H9 (cell line): ENCODE data around the gene TBC1D12. TPM values are rescaled to one million over a fixed set of nuclear protein-coding genes. Genes with fewer than 3 reads are reported as not detected.

ENCODE experiments used
- DNase-seq: peaks from one replicate; pipeline ENCODE4 v3.0.0-alpha.2; 2017
- H2AFZ ChIP-seq: one replicate; pipeline ENCODE4 v1.6.1; 2013; ENCODE audit warnings: mild to moderate bottlenecking, low read length, control low read depth, moderate library complexity
- H2AK5ac ChIP-seq: 2 replicates; pipeline ENCODE4 v1.6.1; 2013; ENCODE audit warnings: low read length, control low read depth, mixed read lengths; ENCODE audit not compliant: insufficient read length
- H2BK120ac ChIP-seq: one replicate; pipeline ENCODE4 v1.6.1; 2013; ENCODE audit warnings: low read depth, mild to moderate bottlenecking, low read length, control low read depth, inconsistent platforms; ENCODE audit not compliant: poor library complexity, severe bottlenecking
- H2BK12ac ChIP-seq: 2 replicates; pipeline ENCODE4 v1.6.1; 2013; ENCODE audit warnings: low read length, control low read depth, mixed read lengths, low read depth; ENCODE audit not compliant: insufficient read length
- H2BK15ac ChIP-seq: 2 replicates; pipeline ENCODE4 v1.6.1; 2013; ENCODE audit warnings: low read depth, low read length, control low read depth
- H2BK20ac ChIP-seq: one replicate; pipeline ENCODE4 v1.6.1; 2013; ENCODE audit warnings: low read depth, mild to moderate bottlenecking, low read length, control low read depth, inconsistent platforms; ENCODE audit not compliant: poor library complexity, severe bottlenecking
- H2BK5ac ChIP-seq: 2 replicates; pipeline ENCODE4 v1.6.1; 2013; ENCODE audit warnings: low read length, control low read depth, mixed read lengths; ENCODE audit not compliant: insufficient read length
- H3K14ac ChIP-seq: 2 replicates; pipeline ENCODE4 v1.6.1; 2013; ENCODE audit warnings: low read length, control low read depth; ENCODE audit not compliant: insufficient read depth
- H3K18ac ChIP-seq: 2 replicates; pipeline ENCODE4 v1.6.1; 2013; ENCODE audit warnings: low read depth, mild to moderate bottlenecking, mixed read lengths, low read length, control low read depth; ENCODE audit not compliant: insufficient read length
- H3K23ac ChIP-seq: 2 replicates; pipeline ENCODE4 v1.6.1; 2013; ENCODE audit warnings: low read length, control low read depth, mixed read lengths, low read depth; ENCODE audit not compliant: insufficient read length
- H3K23me2 ChIP-seq: 2 replicates; pipeline ENCODE4 v1.6.1; 2013; ENCODE audit warnings: low read depth, mild to moderate bottlenecking, mixed read lengths, low read length, control low read depth; ENCODE audit not compliant: insufficient read length, poor library complexity, severe bottlenecking
- H3K27ac ChIP-seq: 2 replicates; pipeline ENCODE4 v1.5.1; 2013; ENCODE audit warnings: low read length, control low read depth, mixed read lengths, low read depth; ENCODE audit not compliant: insufficient read length
- H3K27me3 ChIP-seq: 2 replicates; pipeline ENCODE4 v1.6.1; 2013; ENCODE audit warnings: low read length, control low read depth, inconsistent platforms; ENCODE audit not compliant: insufficient read depth
- H3K4ac ChIP-seq: 2 replicates; pipeline ENCODE4 v1.6.1; 2013; ENCODE audit warnings: low read depth, mild to moderate bottlenecking, control low read depth, inconsistent platforms, low read length, moderate library complexity
- H3K4me1 ChIP-seq: 2 replicates; pipeline ENCODE4 v1.6.1; 2013; ENCODE audit warnings: low read length, control low read depth, inconsistent platforms; ENCODE audit not compliant: insufficient read depth
- H3K4me2 ChIP-seq: 2 replicates; pipeline ENCODE4 v1.6.1; 2013; ENCODE audit warnings: low read length, control low read depth, mixed read lengths; ENCODE audit not compliant: insufficient read length, insufficient read depth
- H3K56ac ChIP-seq: 2 replicates; pipeline ENCODE4 v1.6.1; 2013; ENCODE audit warnings: low read depth, mild to moderate bottlenecking, mixed read lengths, low read length, control low read depth; ENCODE audit not compliant: insufficient read length
- H3K79me1 ChIP-seq: 2 replicates; pipeline ENCODE4 v1.6.1; 2013; ENCODE audit warnings: low read depth, mild to moderate bottlenecking, moderate library complexity, low read length, control low read depth, inconsistent platforms; ENCODE audit not compliant: insufficient read depth, poor library complexity, severe bottlenecking
- H3K79me2 ChIP-seq: 2 replicates; pipeline ENCODE4 v1.6.1; 2013; ENCODE audit warnings: low read length, control low read depth, inconsistent platforms; ENCODE audit not compliant: insufficient read depth
- H3K9ac ChIP-seq: 2 replicates; pipeline ENCODE4 v1.6.1; 2013; ENCODE audit warnings: low read length, control low read depth, mixed read lengths; ENCODE audit not compliant: insufficient read length; ENCODE audit errors: extremely low read depth
- H3K9me3 ChIP-seq: one replicate; pipeline ENCODE4 v1.6.1; 2013; ENCODE audit warnings: low read depth, low read length, inconsistent platforms; ENCODE audit not compliant: control insufficient read depth
- H3T11ph ChIP-seq: one replicate; pipeline ENCODE4 v1.6.1; 2013; ENCODE audit warnings: mild to moderate bottlenecking, low read length, control low read depth, inconsistent platforms
- H4K20me1 ChIP-seq: one replicate; pipeline ENCODE4 v1.6.1; 2013; ENCODE audit not compliant: control insufficient read depth, insufficient read length, insufficient read depth
- H4K5ac ChIP-seq: 2 replicates; pipeline ENCODE4 v1.6.1; 2013; ENCODE audit warnings: low read depth, mild to moderate bottlenecking, mixed read lengths, low read length, control low read depth; ENCODE audit not compliant: insufficient read length
- H4K8ac ChIP-seq: replicated peaks from 2 replicates; pipeline ENCODE4 v1.6.1; 2013; ENCODE audit warnings: low read length, control low read depth, mixed read lengths, low read depth; ENCODE audit not compliant: insufficient read length
- H4K91ac ChIP-seq: 2 replicates; pipeline ENCODE4 v1.6.1; 2013; ENCODE audit warnings: low read depth, mild to moderate bottlenecking, moderate library complexity, mixed read lengths, low read length, control low read depth; ENCODE audit not compliant: insufficient read length
- H3K27ac Mint-ChIP-seq, 3 experiments: 2 replicates in 2 of 3; 3 replicates in 1 of 3; pipeline ENCODE4 v1.8.0; 2020 to 2021; ENCODE audit warnings: mixed read lengths in 3 of 3, mild to moderate bottlenecking in 1 of 3, moderate library complexity in 1 of 3
- H3K27me3 Mint-ChIP-seq: 2 replicates; pipeline ENCODE4 v1.8.0; 2021; ENCODE audit warnings: low read depth, mild to moderate bottlenecking, moderate library complexity, mixed read lengths
- H3K36me3 Mint-ChIP-seq, 3 experiments: 2 replicates in 2 of 3; 3 replicates in 1 of 3; pipeline ENCODE4 v1.8.0; 2020 to 2021; ENCODE audit warnings: low read depth in 3 of 3, mixed read lengths in 3 of 3; ENCODE audit not compliant: insufficient read depth in 1 of 3
- H3K4me1 Mint-ChIP-seq, 2 experiments: 2 replicates each; pipeline ENCODE4 v1.8.0; 2020; ENCODE audit warnings: mixed read lengths in 2 of 2
- H3K4me3 Mint-ChIP-seq, 2 experiments: 2 replicates in 1 of 2; 3 replicates in 1 of 2; pipeline ENCODE4 v1.8.0; 2020 to 2021; ENCODE audit warnings: mild to moderate bottlenecking in 2 of 2, mixed read lengths in 2 of 2, moderate library complexity in 1 of 2
- H3K9me3 Mint-ChIP-seq, 2 experiments: 2 replicates in 1 of 2; 3 replicates in 1 of 2; pipeline ENCODE4 v1.8.0; 2020; ENCODE audit warnings: mild to moderate bottlenecking in 2 of 2, mixed read lengths in 2 of 2, moderate library complexity in 1 of 2
- CTCF ChIP-seq: fragments of 200-600 bp; sonication (generic); conservative IDR thresholded peaks from 3 replicates; pipeline ENCODE4 v1.8.0; 2021; ENCODE audit warnings: antibody characterized with exemption, mild to moderate bottlenecking
- WGBS: extraction: QIAGEN DNeasy Blood & Tissue Kit; methylation state at CpG from one replicate; pipeline ENCODE4 v1.1.7; 2013; ENCODE audit warnings: missing lambda C conversion rate, low lambda C conversion rate, mixed read lengths; ENCODE audit not compliant: insufficient read length; ENCODE audit errors: extremely low coverage; 5-methylcytosine and 5-hydroxymethylcytosine counted together
- total RNA-seq: library from RNA; stranded (reverse); gene quantifications from 2 replicates; pipeline ENCODE4 v1.2.1, GENCODE V29; 2021

The TBC1D12 gene
- total RNA-seq, 1 experiment from 2014 or later: 2.0 TPM

DNA sequence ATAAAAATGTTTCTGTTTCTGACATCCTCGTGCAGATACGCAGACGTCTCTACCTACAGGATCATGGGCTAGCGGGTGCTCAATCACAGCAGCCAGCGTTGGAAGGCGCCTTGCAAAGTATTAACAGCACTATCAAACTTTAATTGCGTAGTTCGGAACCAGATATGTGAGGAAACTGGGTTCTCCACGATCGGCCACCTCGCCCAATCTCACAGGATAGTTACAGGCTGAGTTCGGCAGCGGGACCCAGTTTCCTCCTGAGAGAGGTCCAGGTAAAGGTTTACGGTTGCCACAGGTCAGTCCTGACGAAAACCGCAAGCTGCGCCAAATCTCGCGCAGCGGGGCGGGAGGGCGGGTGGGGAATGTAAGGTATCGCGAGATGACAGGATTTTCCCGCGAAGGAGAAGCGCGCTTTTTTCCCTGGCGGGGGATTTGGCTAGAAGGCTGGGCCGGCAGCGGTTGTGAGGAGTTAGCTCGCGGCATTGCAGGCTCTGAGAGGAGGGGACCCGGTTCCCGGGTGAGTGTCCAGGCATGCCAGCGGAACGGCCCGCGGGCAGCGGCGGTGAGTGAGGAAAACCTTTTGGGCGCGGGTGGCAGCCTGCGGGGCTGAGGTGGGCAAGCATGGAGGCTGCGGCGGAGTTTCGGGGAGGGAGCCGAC lies 143.2 kb downstream of the TBC1D12 start, which contains the start of gene HELLS:
TSS of gene HELLS (plus strand) at position 398 of the 658 bp plus-strand sequence. CDS start at position 532, 134 bp downstream.
- H3K4me1 ChIP-seq: peaks cover 2% of the 10 kb centered on the region; the same call in 1 of the 2 replicates
- no peak within 1 kb of the TSS for H3T11ph ChIP-seq
- H3K18ac ChIP-seq: peak within 1 kb of the TSS; percentile 92
- H3K9ac ChIP-seq: peak within 1 kb of the TSS; percentile 96
- H2BK15ac ChIP-seq: no peak within 1 kb of the TSS
- H2AFZ ChIP-seq: peak within 1 kb of the TSS; percentile 32
- no CpG with 5 or more reads among the region's 48 CpGs for WGBS
- H3K79me2 ChIP-seq: peaks cover 18% of the 10 kb centered on the region
- H4K91ac ChIP-seq: no peak within 1 kb of the TSS
- H4K20me1 ChIP-seq: no peaks in the 10 kb centered on the region
- peak within 1 kb of the TSS; percentile 8 for H3K56ac ChIP-seq
- Mint-ChIP-seq H3K27ac (peak within 1 kb of the TSS; percentile 99 to 100 (median 100)), H3K9me3 (peaks cover 0 to 2% of the 10 kb centered on the region in 2 experiments; a peak in 1 of 5 replicates), H3K4me1 (peaks cover 25 to 28% of the 10 kb centered on the region in 2 experiments), H3K36me3 (peaks cover 26 to 38% (median 32%) of the 10 kb centered on the region in 3 experiments; a peak in 6 of 7 replicates), H3K4me3 (peak within 1 kb of the TSS; percentile 100), H3K27me3 (no peaks in the 10 kb centered on the region)
- peak within 1 kb of the TSS; percentile 76 for H3K27ac ChIP-seq
- no peak within 1 kb of the TSS for H2BK20ac ChIP-seq
- peak within 1 kb of the TSS; percentile 13 for H4K5ac ChIP-seq
- H3K23ac ChIP-seq: no peak within 1 kb of the TSS
- no peaks in the 10 kb centered on the region for H3K9me3 ChIP-seq
- peaks cover 11% of the 10 kb centered on the region for H3K23me2 ChIP-seq
- H2AK5ac ChIP-seq: no peak within 1 kb of the TSS
- H3K79me1 ChIP-seq: peaks cover 2% of the 10 kb centered on the region
- H2BK5ac ChIP-seq: no peak within 1 kb of the TSS
- H3K4ac ChIP-seq: no peak within 1 kb of the TSS; the same call in 1 of the 2 replicates
- no peak for TF ChIP-seq CTCF
- H3K14ac ChIP-seq: peak within 1 kb of the TSS; percentile 86
- H2BK120ac ChIP-seq: no peak within 1 kb of the TSS
- H3K27me3 ChIP-seq: no peaks in the 10 kb centered on the region
- DNase-seq: peak; percentile 92
- H2BK12ac ChIP-seq: no peak within 1 kb of the TSS
- no peak within 1 kb of the TSS for H4K8ac ChIP-seq
- peak within 1 kb of the TSS; percentile 89 for H3K4me2 ChIP-seq
